Caki2 (cell line): ENCODE results near the gene GNG13. TPM values are rescaled to one million over a fixed set of nuclear protein-coding genes. Genes with fewer than 3 reads are reported as not detected.
"Not testable (repeated sequence)": the region's sequence is repeated elsewhere in the genome, so short reads cannot be mapped to it uniquely, and the experiment has no call there.

Experiments
- DNase-seq: peaks from one replicate; pipeline ENCODE4 v3.0.0-alpha.2; 2015; ENCODE audit warnings: low read depth
- in situ Hi-C: cut with HindIII; loops from 2 replicates; pipeline ENCODE4 v1.10.0; 2016; ENCODE audit warnings: low sequenced_read_pairs, low pct_unique_long_range_greater_than_20kb, mixed read lengths
- total RNA-seq: library from RNA; depleted of rRNA; stranded (reverse); fragments of >200 nt; shearing (Covaris generic); gene quantifications from 2 replicates; pipeline ENCODE4 v1.2.3, GENCODE V29; 2014; ENCODE audit warnings: low replicate concordance; rRNA removed

The GNG13 gene
- not detected in 2 replicates for total RNA-seq

- DNase-seq: no peak
- in situ Hi-C loops: no loop called here
Observed at GRCh38 chr16:799948-800833, at the start of gene GNG13. GNG13 (minus strand) TSS chr16:800734; CDS start chr16:799077, 1,657 bp downstream.

- in situ Hi-C loops: no loop called here
- DNase-seq: no peak
Observed at GRCh38 chr16:848510-849253, 48.1 kb upstream of the GNG13 start.

- in situ Hi-C loops: no loop called here
- no peak for DNase-seq
Observed at GRCh38 chr16:847681-848445, 47.3 kb upstream of the GNG13 start.

- no peak for DNase-seq
- in situ Hi-C loops: no loop called here
Observed at GRCh38 chr16:847151-847550, 46.6 kb upstream of the GNG13 start.

GRCh38 chr16:845351-845745 is 44.8 kb upstream of the GNG13 start:
- no peak for DNase-seq
- in situ Hi-C loops: no loop called here

GRCh38 chr16:844638-845350 is 44.3 kb upstream of the GNG13 start:
- no peak for DNase-seq
- in situ Hi-C loops: no loop called here

GRCh38 chr16:843771-844170 is 43.2 kb upstream of the GNG13 start:
- in situ Hi-C loops: no loop called here
- no peak for DNase-seq

GRCh38 chr16:842711-843560 is 42.4 kb upstream of the GNG13 start:
- DNase-seq: no peak
- in situ Hi-C loops: no loop called here

GRCh38 chr16:842061-842476 is 41.5 kb upstream of the GNG13 start:
- no peak for DNase-seq

GRCh38 chr16:841455-842060 is 41.0 kb upstream of the GNG13 start:
- in situ Hi-C loops: no loop called here

More at GRCh38 chr16:842061-842476, 41.5 kb upstream of the GNG13 start:
- in situ Hi-C loops: no loop called here

GRCh38 chr16:840561-841454 is 40.3 kb upstream of the GNG13 start:
- in situ Hi-C loops: no loop called here
- no peak for DNase-seq

More at GRCh38 chr16:841455-842060, 41.0 kb upstream of the GNG13 start:
- DNase-seq: no peak

- DNase-seq: no peak
- in situ Hi-C loops: loop anchor here (10.0 kb wide), 1 partner anchor 125 kb away; no protein-coding TSS in a partner anchor
Observed at GRCh38 chr16:839643-840408, 39.3 kb upstream of the GNG13 start.

GRCh38 chr16:838741-839140 is 38.2 kb upstream of the GNG13 start:
- in situ Hi-C loops: loop anchor here (10.0 kb wide), 1 partner anchor 126 kb away; no protein-coding TSS in a partner anchor
- no peak for DNase-seq

- in situ Hi-C loops: loop anchor here (10.0 kb wide), 1 partner anchor 128 kb away; no protein-coding TSS in a partner anchor
- not testable (repeated sequence) for DNase-seq
Observed at GRCh38 chr16:836822-837221, 36.3 kb upstream of the GNG13 start.

- DNase-seq: no peak
- in situ Hi-C loops: loop anchor here (10.0 kb wide), 1 partner anchor 129 kb away; no protein-coding TSS in a partner anchor
Observed at GRCh38 chr16:836221-836620, 35.7 kb upstream of the GNG13 start.
